Endothelial cell of umbilical vein (primary cell): ENCODE measurements around the gene PLOD1. TPM values are rescaled to one million over a fixed set of nuclear protein-coding genes. Genes with fewer than 3 reads are reported as not detected.
"Not testable (repeated sequence)": the region's sequence is repeated elsewhere in the genome, so short reads cannot be mapped to it uniquely, and the experiment has no call there.

Experiments used
- BruUV-seq: library from RNA; stranded (reverse); fragments of 400-500 nt; replicated peaks from 2 replicates; lab custom pipeline; 2021; lab: Mats Ljungman, UMichigan
- CTCF ChIA-PET: fragments of 300-600, 350-600 bp; sonication (Branson Sonifier 250); formaldehyde crosslinking; loops from one replicate; lab custom pipeline; 2021; ENCODE audit warnings: antibody characterized with exemption, inconsistent platforms; lab: Charles Lee
- POLR2A ChIA-PET: fragments of 300-600, 350-600 bp; sonication (Branson Sonifier 250); formaldehyde crosslinking; loops from one replicate; lab custom pipeline; 2021; ENCODE audit warnings: antibody characterized with exemption, inconsistent platforms; lab: Charles Lee
- DNase-seq: peaks from one replicate; pipeline ENCODE4 v3.0.0-alpha.2; 2011; ENCODE audit warnings: low read depth, low spot score
- FAIRE-seq: peaks from 2 replicates; lab custom pipeline; 2011; peaks lifted over from hg19 to GRCh38; lab: Jason Lieb, UNC
- H2AFZ ChIP-seq: 2 replicates; pipeline ENCODE4 v1.6.0; 2012; ENCODE audit warnings: low read depth, low read length, control low read depth, inconsistent platforms
- H3K27ac ChIP-seq: 2 replicates; pipeline ENCODE4 v1.5.1; 2011; ENCODE audit warnings: low read depth, mild to moderate bottlenecking, control low read depth, low read length, moderate library complexity; ENCODE audit not compliant: insufficient read depth
- H3K27me3 ChIP-seq, 2 experiments: 2 replicates each; pipeline versions ENCODE4 v1.6.0 to v1.6.1; 2011; ENCODE audit warnings: low read length in 2 of 2, mixed read lengths in 1 of 2; ENCODE audit not compliant: control insufficient read depth in 2 of 2, insufficient read depth in 2 of 2
- H3K36me3 ChIP-seq, 2 experiments: 2 replicates in 1 of 2; 3 replicates in 1 of 2; pipeline ENCODE4 v1.5.1; 2011; ENCODE audit warnings: low read length in 2 of 2, mild to moderate bottlenecking in 1 of 2, moderate library complexity in 1 of 2; ENCODE audit not compliant: control insufficient read depth in 2 of 2, insufficient read depth in 2 of 2; ENCODE audit errors: extremely low read depth in 1 of 2
- H3K4me1 ChIP-seq: 3 replicates; pipeline ENCODE4 v1.5.1; 2011; ENCODE audit warnings: mild to moderate bottlenecking, low read length; ENCODE audit not compliant: control insufficient read depth, insufficient read depth; ENCODE audit errors: extremely low read depth
- H3K4me2 ChIP-seq: 2 replicates; pipeline ENCODE4 v1.6.1; 2011; ENCODE audit warnings: low read length, control low read depth, mixed read lengths; ENCODE audit not compliant: insufficient read depth
- H3K4me3 ChIP-seq, 3 experiments: fragments of 200-600 bp in 1 of 3; sonication (generic), shearing (Covaris generic) in 1 of 3; replicated peaks in 1 of 3; 2 replicates each; pipeline ENCODE4 v1.5.1; 2011 to 2016; ENCODE audit warnings: control low read depth in 3 of 3, low read length in 3 of 3, mild to moderate bottlenecking in 2 of 3, inconsistent platforms in 1 of 3, low read depth in 1 of 3, moderate library complexity in 1 of 3; ENCODE audit not compliant: insufficient read depth in 1 of 3
- H3K79me2 ChIP-seq: 2 replicates; pipeline ENCODE4 v1.6.0; 2012; ENCODE audit warnings: low read length, inconsistent platforms; ENCODE audit not compliant: control insufficient read depth, insufficient read depth
- H3K9ac ChIP-seq: replicated peaks from 2 replicates; pipeline ENCODE3; 2011; ENCODE audit warnings: low read length, control low read depth; ENCODE audit not compliant: insufficient read depth; ENCODE audit errors: extremely low read depth
- H3K9me1 ChIP-seq: replicated peaks from 3 replicates; pipeline ENCODE4 v1.6.0; 2011; ENCODE audit warnings: mild to moderate bottlenecking, low read length; ENCODE audit not compliant: control insufficient read depth, insufficient read depth; ENCODE audit errors: extremely low read depth
- H3K9me3 ChIP-seq: replicated peaks from 2 replicates; pipeline ENCODE4 v1.5.1; 2012; ENCODE audit warnings: low read length, inconsistent platforms; ENCODE audit not compliant: control insufficient read depth, insufficient read depth
- H4K20me1 ChIP-seq: replicated peaks from 2 replicates; pipeline ENCODE3; 2011; ENCODE audit warnings: mild to moderate bottlenecking, low read length; ENCODE audit not compliant: control insufficient read depth, insufficient read depth; ENCODE audit errors: extremely low read depth
- CTCF ChIP-seq, 2 donors: IDR thresholded peaks; 1 replicate in 1 of 2; 2 replicates in 1 of 2; pipeline ENCODE4 v1.5.1; 2011; ENCODE audit warnings: low read length in 2 of 2, mild to moderate bottlenecking in 2 of 2, moderate library complexity in 2 of 2, control low read depth in 1 of 2, inconsistent platforms in 1 of 2, low read depth in 1 of 2; ENCODE audit not compliant: insufficient read depth in 1 of 2; ENCODE audit errors: extremely low read depth in 1 of 2
- EZH2 ChIP-seq: IDR thresholded peaks from 2 replicates; pipeline ENCODE4 v1.6.1; 2012; ENCODE audit warnings: borderline replicate concordance, low read depth, mild to moderate bottlenecking, moderate library complexity, low read length, inconsistent platforms; ENCODE audit not compliant: severe bottlenecking
- FOS ChIP-seq: IDR thresholded peaks from 2 replicates; pipeline ENCODE4 v1.6.1; 2011; ENCODE audit warnings: mild to moderate bottlenecking, low read length, moderate library complexity, borderline replicate concordance; ENCODE audit not compliant: insufficient read depth
- GATA2 ChIP-seq: IDR thresholded peaks from 2 replicates; pipeline ENCODE4 v1.7.0; 2011; ENCODE audit warnings: low read depth, mild to moderate bottlenecking, moderate library complexity, mixed read lengths, low read length; ENCODE audit not compliant: insufficient read length, insufficient read depth
- JUN ChIP-seq: IDR thresholded peaks from 2 replicates; pipeline ENCODE4 v1.6.1; 2011; ENCODE audit warnings: borderline replicate concordance, low read depth; ENCODE audit not compliant: insufficient read length, insufficient read depth
- MAX ChIP-seq: IDR thresholded peaks from 2 replicates; pipeline ENCODE4 v1.6.1; 2011; ENCODE audit not compliant: insufficient read depth, insufficient read length
- MYC ChIP-seq: IDR thresholded peaks from one replicate; pipeline ENCODE4 v1.6.1; 2011; ENCODE audit warnings: mild to moderate bottlenecking, low read depth, low read length
- POLR2A ChIP-seq: IDR thresholded peaks from 2 replicates; pipeline ENCODE4 v1.6.1; 2012; ENCODE audit warnings: low read depth, mild to moderate bottlenecking, control low read depth, low read length
- POLR2AphosphoS5 ChIP-seq: IDR thresholded peaks from 2 replicates; pipeline ENCODE4 v1.6.1; 2012; ENCODE audit warnings: low read depth, mild to moderate bottlenecking, control low read depth, low read length, moderate library complexity; ENCODE audit not compliant: insufficient read depth
- dilution Hi-C: fragments of 300-500 bp; cut with MboI; formaldehyde crosslinking; loops from one replicate; pipeline ENCODE4 v1.15.0; 2019; ENCODE audit warnings: low sequenced_read_pairs; ENCODE audit not compliant: extremely low pct_ligation_motif_present
- intact Hi-C: fragments of 100-400 bp; cut with micrococcal nuclease; formaldehyde crosslinking; loops from one replicate; pipeline ENCODE4 v1.10.0; 2022
- polyA plus RNA-seq, 4 experiments: library from polyadenylated mRNA; depleted of rRNA in 3 of 4; stranded (reverse) in 3 of 4; unstranded in 1 of 4; fragments of >200 nt; gene quantifications; 2 replicates each; pipeline versions ENCODE4 v1.2.1 to v1.2.3, GENCODE V29; 2011 to 2012; ENCODE audit warnings: missing spikeins in 1 of 4
- total RNA-seq: library from RNA; stranded (reverse); gene quantifications from 2 replicates; pipeline ENCODE4 v1.2.3, GENCODE V29; 2021

PLOD1 gene
- total and polyA plus RNA-seq, 2 donors (not counting 3 experiments of a cell fraction or from before 2014, with no cell fraction given) = 260 to 412 TPM

- Histone ChIP-seq H3K4me2 (peak overlapping the region; percentile 92), H4K20me1 (no peaks in the 10 kb centered on the region), H3K79me2 (peaks cover 31% of the 10 kb centered on the region), H3K4me1 (peaks cover 22% of the 10 kb centered on the region), H3K9me3 (no peaks in the 10 kb centered on the region), H3K27me3 (no peaks in the 10 kb centered on the region), H3K9ac (peak overlapping the region; percentile 34), H2AFZ (no peak overlapping the region), H3K4me3 (peak overlapping the region; percentile 31 to 66 (median 56)), H3K36me3 (peaks cover 0 to 18% of the 10 kb centered on the region in 2 experiments), H3K9me1 (no peaks in the 10 kb centered on the region), H3K27ac (no peak overlapping the region)
- intact Hi-C loops (no loop called here), dilution Hi-C loops (no loop called here)
- TSS peak; percentile 17 for BruUV-seq
- DNase-seq (no peak), FAIRE-seq (no peak)
- TF ChIP-seq CTCF (IDR thresholded peaks at IDR 0.05; ENCODE audit: extremely low read depth in 1 of 2, insufficient read depth in 1 of 2, low read depth in 1 of 2, low read length in 2 of 2) (no peak), GATA2 (no peak), MAX (no peak), POLR2A (no peak), EZH2 (no peak), MYC (no peak), JUN (no peak), POLR2AphosphoS5 (no peak), FOS (no peak)
- CTCF ChIA-PET = no interaction called here
- POLR2A ChIA-PET = interaction anchor here (0.7 to 2.2 kb wide), 3 partner anchors 15 to 16 kb away, joined by 3 to 45 read pairs (median 4); no protein-coding TSS in a partner anchor
Measured at GRCh38 chr1:11924334-11925195, 10.0 kb upstream of the PLOD1 start.

DNA sequence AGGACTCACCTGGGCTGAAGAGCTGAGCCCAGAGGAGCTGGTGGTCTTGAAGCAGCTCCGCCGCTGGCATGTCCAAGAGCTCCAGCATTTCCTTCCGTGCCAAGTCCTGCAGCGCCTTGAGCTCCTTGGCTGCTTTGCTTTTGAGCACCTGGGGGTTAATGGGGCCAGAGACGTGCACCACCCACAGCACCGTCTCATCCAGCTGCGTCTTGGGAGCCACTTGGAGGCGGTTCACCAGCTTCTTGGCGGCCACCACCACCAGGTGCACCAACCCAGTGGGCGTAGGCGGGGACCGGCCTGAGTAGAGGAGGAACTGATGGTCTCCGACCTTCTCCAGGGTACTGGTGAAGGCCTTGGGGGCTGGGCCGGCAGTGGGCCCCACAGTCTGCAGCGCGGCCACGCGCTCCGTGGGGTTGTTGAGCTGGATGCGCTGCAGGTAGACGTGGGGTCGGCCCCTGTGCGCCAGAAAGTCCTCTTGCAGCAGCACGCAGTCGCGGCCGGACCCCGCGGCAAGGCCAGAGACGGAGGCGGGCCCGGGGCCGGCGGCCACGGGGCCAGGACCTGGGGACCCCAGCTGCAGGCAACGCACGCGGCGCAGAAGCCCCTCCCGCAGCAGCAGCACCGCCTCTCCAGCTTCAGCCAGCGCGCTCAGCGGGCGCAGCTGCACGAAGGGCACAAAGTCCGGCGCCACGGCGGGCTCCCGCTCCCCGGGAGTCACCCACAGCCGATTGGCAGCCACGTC is 9.2 kb upstream of the PLOD1 start:
- BruUV-seq, H4K20me1 ChIP-seq, H3K9me3 ChIP-seq, DNase-seq, intact Hi-C loops, H3K9me1 ChIP-seq, H2AFZ ChIP-seq, dilution Hi-C loops, H3K27ac ChIP-seq, H3K27me3 ChIP-seq: not testable (repeated sequence)
- Histone ChIP-seq H3K4me1 (peaks cover 29% of the 10 kb centered on the region), H3K9ac (peak overlapping the region; percentile 6), H3K4me2 (peak overlapping the region; percentile 92), H3K4me3 (peak overlapping the region; percentile 31 to 66 (median 56)), H3K36me3 (peaks cover 0 to 16% of the 10 kb centered on the region in 2 experiments), H3K79me2 (peaks cover 31% of the 10 kb centered on the region)
- POLR2A ChIA-PET = interaction anchor here (2.2 kb wide), 1 partner anchor 16 kb away, joined by 45 read pairs; no protein-coding TSS in a partner anchor
- CTCF ChIA-PET = interaction anchor here (0.7 kb wide), 1 partner anchor 15 kb away, joined by 3 read pairs; no protein-coding TSS in a partner anchor
- FAIRE-seq = peak; percentile 49
